Neural cell (in vitro differentiated cells): ENCODE measurements around the gene ITGB3BP. TPM values are rescaled to one million over a fixed set of nuclear protein-coding genes. Genes with fewer than 3 reads are reported as not detected.

ENCODE experiments used
- H2AFZ ChIP-seq: fragments of 200-600, 300-800 bp; sonication (generic), shearing (Covaris generic); 2 replicates; pipeline ENCODE4 v1.6.0; 2014; ENCODE audit warnings: low read depth, mild to moderate bottlenecking, antibody characterized with exemption, low read length, moderate library complexity
- H3F3A ChIP-seq: fragments of 200-600 bp; shearing (Covaris generic); 2 replicates; pipeline ENCODE4 v1.6.1; 2016; ENCODE audit warnings: mild to moderate bottlenecking, moderate library complexity, mixed read lengths, antibody characterized with exemption, low read length; ENCODE audit not compliant: insufficient read depth, poor library complexity, severe bottlenecking
- H3K27ac ChIP-seq: fragments of 200-600, 300-800 bp; sonication (generic), shearing (Covaris generic); 2 replicates; pipeline ENCODE4 v1.5.1; 2014; ENCODE audit warnings: mild to moderate bottlenecking, low read length, moderate library complexity
- H3K27me3 ChIP-seq: fragments of 300-800, 200-600 bp; sonication (generic), shearing (Covaris generic); 2 replicates; pipeline ENCODE4 v1.6.0; 2014; ENCODE audit warnings: mild to moderate bottlenecking, low read depth, low read length, moderate library complexity; ENCODE audit not compliant: insufficient read depth
- H3K36me3 ChIP-seq: fragments of 300-800, 200-600 bp; sonication (generic), shearing (Covaris generic); 2 replicates; pipeline ENCODE4 v1.5.1; 2014; ENCODE audit warnings: mild to moderate bottlenecking, antibody characterized with exemption, low read length, moderate library complexity; ENCODE audit not compliant: insufficient read depth
- H3K4me2 ChIP-seq: fragments of 300-800, 200-600 bp; sonication (generic), shearing (Covaris generic); 2 replicates; pipeline ENCODE4 v1.6.0; 2014; ENCODE audit warnings: mild to moderate bottlenecking, low read length
- H3K4me3 ChIP-seq: fragments of 300-800, 200-600 bp; sonication (generic), shearing (Covaris generic); 2 replicates; pipeline ENCODE4 v1.5.1; 2014; ENCODE audit warnings: mild to moderate bottlenecking, low read length, moderate library complexity
- H3K79me2 ChIP-seq: fragments of 200-600 bp; shearing (Covaris generic); replicated peaks from 2 replicates; pipeline ENCODE4 v1.6.0; 2014; ENCODE audit warnings: mild to moderate bottlenecking, low read length, moderate library complexity; ENCODE audit not compliant: insufficient read depth
- H3K9ac ChIP-seq: fragments of 300-800, 200-600 bp; sonication (generic), shearing (Covaris generic); 2 replicates; pipeline ENCODE4 v1.6.1; 2016; ENCODE audit warnings: mild to moderate bottlenecking, low read length, mixed read lengths
- H3K9me2 ChIP-seq: fragments of 200-600 bp; shearing (Covaris generic); 2 replicates; pipeline ENCODE4 v1.6.1; 2016; ENCODE audit warnings: mild to moderate bottlenecking, low read length, mixed read lengths; ENCODE audit not compliant: insufficient read depth
- H3K9me3 ChIP-seq: fragments of 200-600, 300-800 bp; sonication (generic), shearing (Covaris generic); 2 replicates; pipeline ENCODE4 v1.6.1; 2016; ENCODE audit warnings: mild to moderate bottlenecking, mixed run types, low read length, moderate library complexity, mixed read lengths
- H4K20me1 ChIP-seq: fragments of 200-600 bp; shearing (Covaris generic); 2 replicates; pipeline ENCODE4 v1.6.1; 2016; ENCODE audit warnings: mild to moderate bottlenecking, mixed run types; ENCODE audit not compliant: insufficient read depth
- EP300 ChIP-seq: fragments of 450-650 bp; conservative IDR thresholded peaks from 2 replicates; pipeline ENCODE4 v1.6.1; 2014; ENCODE audit warnings: antibody characterized with exemption, mild to moderate bottlenecking, moderate library complexity; ENCODE audit not compliant: poor library complexity, severe bottlenecking
- EZH2 ChIP-seq: fragments of 200-600, 300-800 bp; shearing (Covaris generic), sonication (generic); IDR thresholded peaks from 2 replicates; pipeline ENCODE4 v1.6.1; 2014; ENCODE audit warnings: antibody characterized with exemption, low read length, borderline replicate concordance, mild to moderate bottlenecking; ENCODE audit not compliant: insufficient read depth, poor library complexity, severe bottlenecking
- MXI1 ChIP-seq: fragments of 450-650 bp; conservative IDR thresholded peaks from 2 replicates; pipeline ENCODE4 v1.6.1; 2014; ENCODE audit warnings: antibody characterized with exemption, mild to moderate bottlenecking; ENCODE audit not compliant: poor library complexity, severe bottlenecking
- POLR2AphosphoS5 ChIP-seq: IDR thresholded peaks from 2 replicates; pipeline ENCODE4 v1.6.1; 2012
- RAD21 ChIP-seq: fragments of 450-650 bp; conservative IDR thresholded peaks from 2 replicates; pipeline ENCODE4 v1.6.1; 2014; ENCODE audit warnings: antibody characterized with exemption, mild to moderate bottlenecking, moderate library complexity
- SMC3 ChIP-seq: fragments of 450-650 bp; conservative IDR thresholded peaks from 2 replicates; pipeline ENCODE4 v1.6.1; 2014; ENCODE audit warnings: antibody characterized with exemption, mild to moderate bottlenecking, moderate library complexity; ENCODE audit not compliant: poor library complexity
- TAF1 ChIP-seq: IDR thresholded peaks from 2 replicates; pipeline ENCODE4 v1.6.1; 2012; ENCODE audit warnings: low read depth
- polyA plus RNA-seq: library from polyadenylated mRNA; depleted of rRNA; stranded (reverse); fragments of >200 nt; gene quantifications from 2 replicates; pipeline ENCODE4 v1.2.3, GENCODE V29; 2014
- TF ChIP-seq, protein P1 (sequence below): IDR thresholded peaks from 2 replicates; pipeline ENCODE4 v1.6.1; 2012; ENCODE audit warnings: borderline replicate concordance
- TF ChIP-seq, protein P2 (sequence below): fragments of 450-650 bp; IDR thresholded peaks from 2 replicates; pipeline ENCODE4 v1.5.1; 2014; ENCODE audit warnings: antibody characterized with exemption, mild to moderate bottlenecking, moderate library complexity; ENCODE audit not compliant: poor library complexity, severe bottlenecking

Gene ITGB3BP
- polyA plus RNA-seq, 1 donor from 2014 or later: 29.0 TPM

DNA sequence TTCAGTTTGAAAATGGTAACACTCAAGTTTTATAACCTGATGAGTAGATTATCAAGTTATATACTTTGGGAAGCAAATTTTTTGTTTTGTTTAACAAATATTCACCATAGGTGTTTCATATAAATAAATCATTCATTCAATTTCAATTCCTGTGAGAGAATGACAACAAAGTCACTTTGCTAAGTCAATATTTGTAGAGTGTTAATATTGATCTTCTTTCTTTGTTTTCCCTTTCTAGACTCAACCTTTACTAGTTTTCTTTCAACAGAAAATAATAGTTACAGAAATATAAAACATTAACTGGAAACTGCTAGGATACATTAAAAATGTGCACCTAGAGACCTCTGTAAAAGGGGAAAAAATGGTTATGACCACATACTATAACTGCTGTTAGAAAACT, 11.4 kb upstream of the ITGB3BP start:
- Histone ChIP-seq H3K27ac (no peak overlapping the region), H3K9me2 (no peaks in the 10 kb centered on the region), H3K9ac (no peak overlapping the region), H3K27me3 (no peaks in the 10 kb centered on the region), H3K36me3 (no peaks in the 10 kb centered on the region), H3K79me2 (no peaks in the 10 kb centered on the region), H3K9me3 (no peaks in the 10 kb centered on the region), H3K4me3 (no peak overlapping the region), H4K20me1 (no peaks in the 10 kb centered on the region), H2AFZ (no peak overlapping the region), H3K4me2 (no peak overlapping the region), H3F3A (no peaks in the 10 kb centered on the region)
- no peak for TF ChIP-seq POLR2AphosphoS5
- TF ChIP-seq, protein P1, sequence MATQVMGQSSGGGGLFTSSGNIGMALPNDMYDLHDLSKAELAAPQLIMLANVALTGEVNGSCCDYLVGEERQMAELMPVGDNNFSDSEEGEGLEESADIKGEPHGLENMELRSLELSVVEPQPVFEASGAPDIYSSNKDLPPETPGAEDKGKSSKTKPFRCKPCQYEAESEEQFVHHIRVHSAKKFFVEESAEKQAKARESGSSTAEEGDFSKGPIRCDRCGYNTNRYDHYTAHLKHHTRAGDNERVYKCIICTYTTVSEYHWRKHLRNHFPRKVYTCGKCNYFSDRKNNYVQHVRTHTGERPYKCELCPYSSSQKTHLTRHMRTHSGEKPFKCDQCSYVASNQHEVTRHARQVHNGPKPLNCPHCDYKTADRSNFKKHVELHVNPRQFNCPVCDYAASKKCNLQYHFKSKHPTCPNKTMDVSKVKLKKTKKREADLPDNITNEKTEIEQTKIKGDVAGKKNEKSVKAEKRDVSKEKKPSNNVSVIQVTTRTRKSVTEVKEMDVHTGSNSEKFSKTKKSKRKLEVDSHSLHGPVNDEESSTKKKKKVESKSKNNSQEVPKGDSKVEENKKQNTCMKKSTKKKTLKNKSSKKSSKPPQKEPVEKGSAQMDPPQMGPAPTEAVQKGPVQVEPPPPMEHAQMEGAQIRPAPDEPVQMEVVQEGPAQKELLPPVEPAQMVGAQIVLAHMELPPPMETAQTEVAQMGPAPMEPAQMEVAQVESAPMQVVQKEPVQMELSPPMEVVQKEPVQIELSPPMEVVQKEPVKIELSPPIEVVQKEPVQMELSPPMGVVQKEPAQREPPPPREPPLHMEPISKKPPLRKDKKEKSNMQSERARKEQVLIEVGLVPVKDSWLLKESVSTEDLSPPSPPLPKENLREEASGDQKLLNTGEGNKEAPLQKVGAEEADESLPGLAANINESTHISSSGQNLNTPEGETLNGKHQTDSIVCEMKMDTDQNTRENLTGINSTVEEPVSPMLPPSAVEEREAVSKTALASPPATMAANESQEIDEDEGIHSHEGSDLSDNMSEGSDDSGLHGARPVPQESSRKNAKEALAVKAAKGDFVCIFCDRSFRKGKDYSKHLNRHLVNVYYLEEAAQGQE: no peak
- no peak for TF ChIP-seq MXI1
- no peak for TF ChIP-seq SMC3
- TF ChIP-seq, protein P2, sequence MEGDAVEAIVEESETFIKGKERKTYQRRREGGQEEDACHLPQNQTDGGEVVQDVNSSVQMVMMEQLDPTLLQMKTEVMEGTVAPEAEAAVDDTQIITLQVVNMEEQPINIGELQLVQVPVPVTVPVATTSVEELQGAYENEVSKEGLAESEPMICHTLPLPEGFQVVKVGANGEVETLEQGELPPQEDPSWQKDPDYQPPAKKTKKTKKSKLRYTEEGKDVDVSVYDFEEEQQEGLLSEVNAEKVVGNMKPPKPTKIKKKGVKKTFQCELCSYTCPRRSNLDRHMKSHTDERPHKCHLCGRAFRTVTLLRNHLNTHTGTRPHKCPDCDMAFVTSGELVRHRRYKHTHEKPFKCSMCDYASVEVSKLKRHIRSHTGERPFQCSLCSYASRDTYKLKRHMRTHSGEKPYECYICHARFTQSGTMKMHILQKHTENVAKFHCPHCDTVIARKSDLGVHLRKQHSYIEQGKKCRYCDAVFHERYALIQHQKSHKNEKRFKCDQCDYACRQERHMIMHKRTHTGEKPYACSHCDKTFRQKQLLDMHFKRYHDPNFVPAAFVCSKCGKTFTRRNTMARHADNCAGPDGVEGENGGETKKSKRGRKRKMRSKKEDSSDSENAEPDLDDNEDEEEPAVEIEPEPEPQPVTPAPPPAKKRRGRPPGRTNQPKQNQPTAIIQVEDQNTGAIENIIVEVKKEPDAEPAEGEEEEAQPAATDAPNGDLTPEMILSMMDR: no peak
- TF ChIP-seq EZH2: no peak
- no peak for TF ChIP-seq EP300
- TF ChIP-seq TAF1: no peak
- no peak for TF ChIP-seq RAD21

- Histone ChIP-seq H4K20me1 (no peaks in the 10 kb centered on the region), H3K27ac (no peak overlapping the region), H3K79me2 (no peaks in the 10 kb centered on the region), H2AFZ (no peak overlapping the region), H3K27me3 (no peaks in the 10 kb centered on the region), H3K9me3 (no peaks in the 10 kb centered on the region), H3K9ac (no peak overlapping the region), H3K36me3 (no peaks in the 10 kb centered on the region), H3K4me3 (no peak overlapping the region), H3K9me2 (no peaks in the 10 kb centered on the region), H3K4me2 (no peak overlapping the region), H3F3A (no peaks in the 10 kb centered on the region)
- TF ChIP-seq, protein P2: no peak
- TF ChIP-seq, protein P1: no peak
- no peak for TF ChIP-seq MXI1
Measured at GRCh38 chr1:63533931-63534330, 10.9 kb upstream of the ITGB3BP start.
